Body of pancreas (tissue), 4 donors: ENCODE measurements around the gene EIF3K. TPM values are rescaled to one million over a fixed set of nuclear protein-coding genes. Genes with fewer than 3 reads are reported as not detected.

Experiments used
- ATAC-seq: fragments of 150-250 bp; one replicate; pipeline ENCODE4 v1.9.1; 2016
- DNase-seq, 4 donors: peaks; one replicate each; pipeline ENCODE4 v3.0.0-alpha.2; 2019
- H3K27ac ChIP-seq, 4 donors: fragments of 200-600 bp; sonication (generic); 1 replicate in 3 of 4; 2 replicates in 1 of 4; pipeline versions ENCODE4 v1.5.1 to v1.6.1; 2016 to 2019; ENCODE audit warnings: mild to moderate bottlenecking in 1 of 4, mixed read lengths in 1 of 4, moderate library complexity in 1 of 4
- H3K27me3 ChIP-seq, 2 donors: fragments of 200-600 bp; sonication (generic); one replicate each; pipeline ENCODE4 v1.6.0; 2016; ENCODE audit warnings: mild to moderate bottlenecking in 1 of 2
- H3K36me3 ChIP-seq, 2 donors: fragments of 200-600 bp; sonication (generic); replicated peaks in 1 of 2; 2 replicates each; pipeline ENCODE4 v1.5.1; 2016; ENCODE audit warnings: low read depth in 2 of 2; ENCODE audit not compliant: insufficient read depth in 1 of 2
- H3K4me1 ChIP-seq: fragments of 200-600 bp; sonication (generic); one replicate; pipeline ENCODE4 v1.6.0; 2016
- H3K4me3 ChIP-seq, 2 donors: fragments of 200-600 bp; sonication (generic); 1 replicate in 1 of 2; 2 replicates in 1 of 2; pipeline ENCODE4 v1.5.1; 2016 to 2019
- H3K9me3 ChIP-seq, 3 donors: fragments of 200-600 bp; sonication (generic); 1 replicate in 2 of 3; 2 replicates in 1 of 3; pipeline ENCODE4 v1.5.1; 2016
- CTCF ChIP-seq, 7 experiments: fragments of 450-650 bp in 4 of 7; fragments of 200-600 bp in 3 of 7; sonication (generic) in 3 of 7; IDR thresholded peaks; one replicate each; pipeline ENCODE4 v1.5.1; 2016 to 2019; ENCODE audit warnings: antibody characterized with exemption in 7 of 7
- POLR2A ChIP-seq, 3 donors: fragments of 450-650 bp; IDR thresholded peaks; one replicate each; pipeline ENCODE4 v1.6.1; 2016; ENCODE audit warnings: antibody characterized with exemption in 3 of 3, mild to moderate bottlenecking in 2 of 3
- WGBS, 2 donors: methylation state at CpG; one replicate each; pipeline ENCODE4 v1.1.5; 2017; 5-methylcytosine and 5-hydroxymethylcytosine counted together
- intact Hi-C: fragments of 100-400 bp; cut with DNase I; formaldehyde crosslinking; loops from one replicate; pipeline ENCODE4 v1.15.1; 2023
- total RNA-seq, 2 donors: library from RNA; depleted of rRNA; stranded (reverse); fragments of >200 nt; gene quantifications; one replicate each; pipeline ENCODE4 v1.1.0, GENCODE V29; 2016

EIF3K gene
- total RNA-seq, 2 donors from 2014 or later, result 108 to 169 TPM

- DNase-seq, result peak; percentile 67 to 91 (median 82)
- H3K27me3 ChIP-seq, result no peaks in the 10 kb centered on the region
- ATAC-seq, result peak; percentile 88
- TF ChIP-seq CTCF (IDR thresholded peaks at IDR 0.05) (peak in 1 of 7 experiments; percentile 1), POLR2A (IDR thresholded peaks at IDR 0.05) (peak in 2 of 3 donors; percentile 33 to 36)
- H3K4me1 ChIP-seq, result peaks cover 100% of the 10 kb centered on the region
- no peaks in the 10 kb centered on the region for H3K36me3 ChIP-seq
- H3K27ac ChIP-seq, result peak overlapping the region; percentile 87 to 98 (median 94)
- intact Hi-C loops, result no loop called here
- no peak overlapping the region for H3K4me3 ChIP-seq
- no peaks in the 10 kb centered on the region for H3K9me3 ChIP-seq
- 21% methylated on average over 14 of the region's 15 CpGs for WGBS, 2 donors
Observed at GRCh38 chr19:38658462-38659306, 39.7 kb downstream of the EIF3K start.

- H3K4me3 ChIP-seq, result no peak overlapping the region
- no peaks in the 10 kb centered on the region for H3K36me3 ChIP-seq
- no peak for TF ChIP-seq CTCF (IDR thresholded peaks at IDR 0.05)
- no peak for TF ChIP-seq POLR2A (IDR thresholded peaks at IDR 0.05)
- intact Hi-C loops, result no loop called here
- ATAC-seq (no peak), DNase-seq (no peak)
- peaks cover 100% of the 10 kb centered on the region for H3K4me1 ChIP-seq
- H3K27me3 ChIP-seq, result no peaks in the 10 kb centered on the region
- no peaks in the 10 kb centered on the region for H3K9me3 ChIP-seq
- WGBS, 2 donors, result 84 to 90% methylated on average over 9 of the region's 9 CpGs
- peak overlapping the region; percentile 50 to 98 (median 94) for H3K27ac ChIP-seq
Observed at GRCh38 chr19:38660724-38661123, 41.7 kb downstream of the EIF3K start.

- Histone ChIP-seq H3K27me3 (no peaks in the 10 kb centered on the region), H3K4me3 (no peak overlapping the region), H3K36me3 (no peaks in the 10 kb centered on the region), H3K27ac (peak overlapping the region; percentile 50 to 98 (median 94)), H3K9me3 (no peaks in the 10 kb centered on the region), H3K4me1 (peaks cover 100% of the 10 kb centered on the region)
- intact Hi-C loops, result no loop called here
- no peak for ATAC-seq
- TF ChIP-seq CTCF (IDR thresholded peaks at IDR 0.05) (no peak), POLR2A (IDR thresholded peaks at IDR 0.05) (no peak)
- DNase-seq, result no peak
- WGBS, 2 donors, result 34 to 56% methylated on average over 7 of the region's 7 CpGs
Observed at GRCh38 chr19:38661136-38661535, 42.1 kb downstream of the EIF3K start.

GRCh38 chr19:38661996-38662395, 43.0 kb downstream of the EIF3K start:
- peaks cover 100% of the 10 kb centered on the region for H3K4me1 ChIP-seq
- H3K27ac ChIP-seq, result peak overlapping the region; percentile 75 to 98 (median 94)
- H3K27me3 ChIP-seq, result no peaks in the 10 kb centered on the region
- no peak overlapping the region for H3K4me3 ChIP-seq
- no peaks in the 10 kb centered on the region for H3K9me3 ChIP-seq
- TF ChIP-seq POLR2A (IDR thresholded peaks at IDR 0.05) (peak in 2 of 3 donors; percentile 48 to 52), CTCF (IDR thresholded peaks at IDR 0.05) (no peak)
- intact Hi-C loops, result no loop called here
- ATAC-seq (peak; percentile 47), DNase-seq (peak; percentile 59 to 82 (median 78))
- no peaks in the 10 kb centered on the region for H3K36me3 ChIP-seq
- 0 to 5% methylated on average over 1 of the region's 1 CpG for WGBS, 2 donors
